SK-N-SH (cell line): Measurements from ENCODE around the gene ADGRL3. TPM values are rescaled to one million over a fixed set of nuclear protein-coding genes. Genes with fewer than 3 reads are reported as not detected.

Experiments used
- CTCF ChIA-PET: fragments of 300-600, 350-600 bp; formaldehyde crosslinking; extraction: SDS; loops from one replicate; lab custom pipeline; 2021; lab: Yijun Ruan, JAX
- POLR2A ChIA-PET: fragments of 350-600 bp; sonication (Branson Sonifier 250); formaldehyde crosslinking; extraction: SDS; loops from one replicate; lab custom pipeline; 2020; ENCODE audit warnings: antibody characterized with exemption, inconsistent platforms; lab: Yijun Ruan, JAX
- DNase-seq: peaks from one replicate; pipeline ENCODE4 v3.0.0; 2012
- H2AFZ ChIP-seq: fragments of 200-600 bp; sonication (generic); 2 replicates; pipeline ENCODE4 v1.8.1; 2016; ENCODE audit warnings: antibody characterized with exemption, mild to moderate bottlenecking, low read depth
- H3F3A ChIP-seq: fragments of 200-600 bp; sonication (generic); replicated peaks from 2 replicates; pipeline ENCODE3; 2016; ENCODE audit warnings: antibody characterized with exemption, mild to moderate bottlenecking; ENCODE audit not compliant: insufficient read depth
- H3K27ac ChIP-seq, 2 experiments: fragments of 200-500 bp in 1 of 2; fragments of 200-600 bp in 1 of 2; sonication (Bioruptor generic) in 1 of 2; sonication (generic), shearing (Covaris generic) in 1 of 2; 2 replicates each; pipeline versions ENCODE4 v1.5.1 to v1.6.1; 2014 to 2016; ENCODE audit warnings: low read depth in 2 of 2, inconsistent platforms in 1 of 2, low read length in 1 of 2, mild to moderate bottlenecking in 1 of 2, mixed read lengths in 1 of 2
- H3K27me3 ChIP-seq: fragments of 200-600 bp; sonication (generic), shearing (Covaris generic); 2 replicates; pipeline ENCODE4 v1.6.1; 2016; ENCODE audit warnings: mixed run types; ENCODE audit not compliant: insufficient read depth
- H3K36me3 ChIP-seq, 2 experiments: fragments of 200-500 bp in 1 of 2; fragments of 200-600 bp in 1 of 2; sonication (Bioruptor generic) in 1 of 2; sonication (generic) in 1 of 2; replicated peaks in 1 of 2; 2 replicates each; pipeline versions ENCODE3 to v1.5.1; 2014 to 2016; ENCODE audit warnings: low read length in 1 of 2, mild to moderate bottlenecking in 1 of 2; ENCODE audit not compliant: insufficient read depth in 2 of 2, control insufficient read depth in 1 of 2
- H3K4me1 ChIP-seq, 2 experiments: fragments of 200-500 bp in 1 of 2; fragments of 200-600 bp in 1 of 2; sonication (Bioruptor generic) in 1 of 2; sonication (generic), shearing (Covaris generic) in 1 of 2; 2 replicates each; pipeline versions ENCODE4 v1.5.1 to v1.6.1; 2014 to 2016; ENCODE audit warnings: low read depth in 1 of 2, low read length in 1 of 2, mixed run types in 1 of 2; ENCODE audit not compliant: insufficient read depth in 2 of 2, control insufficient read depth in 1 of 2
- H3K4me2 ChIP-seq: fragments of 200-600 bp; sonication (generic), shearing (Covaris generic); 2 replicates; pipeline ENCODE4 v1.6.1; 2017; ENCODE audit warnings: mixed run types
- H3K4me3 ChIP-seq, 2 experiments: fragments of 200-500 bp in 1 of 2; fragments of 200-600 bp in 1 of 2; sonication (Bioruptor generic) in 1 of 2; sonication (generic), shearing (Covaris generic) in 1 of 2; 2 replicates each; pipeline versions ENCODE4 v1.5.1 to v1.8.1; 2014 to 2016; ENCODE audit warnings: low read depth in 2 of 2, inconsistent platforms in 1 of 2, low read length in 1 of 2, mild to moderate bottlenecking in 1 of 2, mixed read lengths in 1 of 2, moderate library complexity in 1 of 2
- H3K79me2 ChIP-seq: fragments of 200-600 bp; sonication (generic); 2 replicates; pipeline ENCODE4 v1.8.1; 2017; ENCODE audit warnings: mild to moderate bottlenecking; ENCODE audit not compliant: insufficient read depth
- H3K9ac ChIP-seq: fragments of 200-600 bp; sonication (generic); 2 replicates; pipeline ENCODE4 v1.6.1; 2017; ENCODE audit warnings: mixed run types
- H3K9me2 ChIP-seq: fragments of 200-600 bp; sonication (generic); 2 replicates; pipeline ENCODE4 v1.6.1; 2017; ENCODE audit warnings: mixed run types
- H3K9me3 ChIP-seq: fragments of 200-600 bp; sonication (generic); 2 replicates; pipeline ENCODE4 v1.6.1; 2017; ENCODE audit warnings: mixed run types, mild to moderate bottlenecking, moderate library complexity
- H4K20me1 ChIP-seq: fragments of 200-600 bp; sonication (generic); 2 replicates; pipeline ENCODE4 v1.6.1; 2017; ENCODE audit warnings: mild to moderate bottlenecking, mixed run types; ENCODE audit not compliant: insufficient read depth
- EP300 ChIP-seq, 2 experiments: IDR thresholded peaks; 2 replicates each; pipeline versions ENCODE4 v1.4.0 to v1.6.1; 2012; ENCODE audit warnings: borderline replicate concordance in 1 of 2, low read depth in 1 of 2, low read length in 1 of 2
- FOSL2 ChIP-seq: IDR thresholded peaks from 2 replicates; pipeline ENCODE4 v1.4.0; 2012; ENCODE audit warnings: low read depth, mild to moderate bottlenecking, moderate library complexity, borderline replicate concordance
- FOXJ3 ChIP-seq: sonication (generic); formaldehyde crosslinking; IDR thresholded peaks from 2 replicates; pipeline ENCODE4 v1.5.1; 2020; ENCODE audit warnings: mild to moderate bottlenecking, missing genetic modification reagents
- GATA2 ChIP-seq: sonication (generic); formaldehyde crosslinking; IDR thresholded peaks from 2 replicates; pipeline ENCODE4 v1.5.0; 2020; ENCODE audit warnings: mild to moderate bottlenecking, missing genetic modification reagents
- NRF1 ChIP-seq: IDR thresholded peaks from 2 replicates; pipeline ENCODE4 v1.6.1; 2012; ENCODE audit warnings: low read depth, mild to moderate bottlenecking, low read length
- POLR2AphosphoS5 ChIP-seq: IDR thresholded peaks from 2 replicates; pipeline ENCODE4 v1.6.1; 2012; ENCODE audit warnings: low read depth, low read length
- YY1 ChIP-seq: IDR thresholded peaks from 2 replicates; pipeline ENCODE4 v1.4.0; 2012; ENCODE audit warnings: low read depth, mild to moderate bottlenecking
- polyA plus RNA-seq, 3 experiments: library from polyadenylated mRNA; depleted of rRNA; stranded (reverse); fragments of >200 nt; gene quantifications; 2 replicates each; pipeline ENCODE4 v1.2.3, GENCODE V29; 2012
- TF ChIP-seq, protein P1 (sequence below): fragments of 200-600 bp; sonication (generic); IDR thresholded peaks from 2 replicates; pipeline ENCODE4 v1.6.1; 2017; ENCODE audit warnings: antibody characterized with exemption, mild to moderate bottlenecking, moderate library complexity
- TF ChIP-seq, protein P2 (sequence below): IDR thresholded peaks from 2 replicates; pipeline ENCODE4 v1.4.0; 2012; ENCODE audit warnings: low read depth
- TF ChIP-seq, protein P3 (sequence below): IDR thresholded peaks from 2 replicates; pipeline ENCODE4; 2012
- TF ChIP-seq, protein P4 (sequence below): IDR thresholded peaks from 2 replicates; pipeline ENCODE4 v1.4.0; 2012; ENCODE audit warnings: low read depth, borderline replicate concordance
- TF ChIP-seq, protein P5 (sequence below): IDR thresholded peaks from 2 replicates; pipeline ENCODE4 v1.6.1; 2012; ENCODE audit warnings: mild to moderate bottlenecking, low read depth, low read length, moderate library complexity

The ADGRL3 gene
- polyA plus RNA-seq, 1 of the 3 experiments (the other 2 are of a cell fraction): 0.03 TPM

DNA sequence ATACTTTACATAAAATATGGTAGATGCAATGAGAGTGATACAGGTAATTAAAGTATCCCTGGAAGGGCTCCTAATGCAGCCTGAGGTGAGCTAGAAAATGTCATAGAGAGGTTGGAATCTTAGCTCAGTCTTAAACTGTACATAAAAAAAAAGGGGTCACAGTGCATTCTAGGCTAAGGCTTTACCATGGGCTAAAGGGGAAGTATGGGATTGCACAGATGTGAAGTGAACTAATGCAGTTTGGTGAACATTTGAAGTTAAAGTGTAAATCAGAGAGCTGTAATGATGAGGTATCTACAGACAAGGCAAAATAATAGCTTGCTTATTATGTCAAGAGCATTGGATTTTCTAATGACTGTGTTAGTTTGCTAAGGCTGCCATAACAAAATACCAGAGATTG is 405.9 kb downstream of the ADGRL3 start:
- no peaks in the 10 kb centered on the region for H3K9me2 ChIP-seq
- TF ChIP-seq, protein P1, sequence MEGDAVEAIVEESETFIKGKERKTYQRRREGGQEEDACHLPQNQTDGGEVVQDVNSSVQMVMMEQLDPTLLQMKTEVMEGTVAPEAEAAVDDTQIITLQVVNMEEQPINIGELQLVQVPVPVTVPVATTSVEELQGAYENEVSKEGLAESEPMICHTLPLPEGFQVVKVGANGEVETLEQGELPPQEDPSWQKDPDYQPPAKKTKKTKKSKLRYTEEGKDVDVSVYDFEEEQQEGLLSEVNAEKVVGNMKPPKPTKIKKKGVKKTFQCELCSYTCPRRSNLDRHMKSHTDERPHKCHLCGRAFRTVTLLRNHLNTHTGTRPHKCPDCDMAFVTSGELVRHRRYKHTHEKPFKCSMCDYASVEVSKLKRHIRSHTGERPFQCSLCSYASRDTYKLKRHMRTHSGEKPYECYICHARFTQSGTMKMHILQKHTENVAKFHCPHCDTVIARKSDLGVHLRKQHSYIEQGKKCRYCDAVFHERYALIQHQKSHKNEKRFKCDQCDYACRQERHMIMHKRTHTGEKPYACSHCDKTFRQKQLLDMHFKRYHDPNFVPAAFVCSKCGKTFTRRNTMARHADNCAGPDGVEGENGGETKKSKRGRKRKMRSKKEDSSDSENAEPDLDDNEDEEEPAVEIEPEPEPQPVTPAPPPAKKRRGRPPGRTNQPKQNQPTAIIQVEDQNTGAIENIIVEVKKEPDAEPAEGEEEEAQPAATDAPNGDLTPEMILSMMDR: no peak
- TF ChIP-seq POLR2AphosphoS5 (no peak), FOXJ3 (CRISPR knock-in tag) (no peak), GATA2 (no peak), NRF1 (no peak), EP300 (IDR thresholded peaks at IDR 0.05; ENCODE audit: borderline replicate concordance in 1 of 2, low read depth in 1 of 2, low read length in 1 of 2) (no peak), YY1 (no peak), FOSL2 (no peak)
- TF ChIP-seq, protein P2, sequence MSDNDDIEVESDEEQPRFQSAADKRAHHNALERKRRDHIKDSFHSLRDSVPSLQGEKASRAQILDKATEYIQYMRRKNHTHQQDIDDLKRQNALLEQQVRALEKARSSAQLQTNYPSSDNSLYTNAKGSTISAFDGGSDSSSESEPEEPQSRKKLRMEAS: no peak
- TF ChIP-seq, protein P3, sequence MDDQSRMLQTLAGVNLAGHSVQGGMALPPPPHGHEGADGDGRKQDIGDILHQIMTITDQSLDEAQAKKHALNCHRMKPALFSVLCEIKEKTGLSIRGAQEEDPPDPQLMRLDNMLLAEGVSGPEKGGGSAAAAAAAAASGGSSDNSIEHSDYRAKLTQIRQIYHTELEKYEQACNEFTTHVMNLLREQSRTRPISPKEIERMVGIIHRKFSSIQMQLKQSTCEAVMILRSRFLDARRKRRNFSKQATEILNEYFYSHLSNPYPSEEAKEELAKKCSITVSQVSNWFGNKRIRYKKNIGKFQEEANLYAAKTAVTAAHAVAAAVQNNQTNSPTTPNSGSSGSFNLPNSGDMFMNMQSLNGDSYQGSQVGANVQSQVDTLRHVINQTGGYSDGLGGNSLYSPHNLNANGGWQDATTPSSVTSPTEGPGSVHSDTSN: no peak
- TF ChIP-seq, protein P4, sequence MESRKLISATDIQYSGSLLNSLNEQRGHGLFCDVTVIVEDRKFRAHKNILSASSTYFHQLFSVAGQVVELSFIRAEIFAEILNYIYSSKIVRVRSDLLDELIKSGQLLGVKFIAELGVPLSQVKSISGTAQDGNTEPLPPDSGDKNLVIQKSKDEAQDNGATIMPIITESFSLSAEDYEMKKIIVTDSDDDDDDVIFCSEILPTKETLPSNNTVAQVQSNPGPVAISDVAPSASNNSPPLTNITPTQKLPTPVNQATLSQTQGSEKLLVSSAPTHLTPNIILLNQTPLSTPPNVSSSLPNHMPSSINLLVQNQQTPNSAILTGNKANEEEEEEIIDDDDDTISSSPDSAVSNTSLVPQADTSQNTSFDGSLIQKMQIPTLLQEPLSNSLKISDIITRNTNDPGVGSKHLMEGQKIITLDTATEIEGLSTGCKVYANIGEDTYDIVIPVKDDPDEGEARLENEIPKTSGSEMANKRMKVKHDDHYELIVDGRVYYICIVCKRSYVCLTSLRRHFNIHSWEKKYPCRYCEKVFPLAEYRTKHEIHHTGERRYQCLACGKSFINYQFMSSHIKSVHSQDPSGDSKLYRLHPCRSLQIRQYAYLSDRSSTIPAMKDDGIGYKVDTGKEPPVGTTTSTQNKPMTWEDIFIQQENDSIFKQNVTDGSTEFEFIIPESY: no peak
- TF ChIP-seq, protein P5, sequence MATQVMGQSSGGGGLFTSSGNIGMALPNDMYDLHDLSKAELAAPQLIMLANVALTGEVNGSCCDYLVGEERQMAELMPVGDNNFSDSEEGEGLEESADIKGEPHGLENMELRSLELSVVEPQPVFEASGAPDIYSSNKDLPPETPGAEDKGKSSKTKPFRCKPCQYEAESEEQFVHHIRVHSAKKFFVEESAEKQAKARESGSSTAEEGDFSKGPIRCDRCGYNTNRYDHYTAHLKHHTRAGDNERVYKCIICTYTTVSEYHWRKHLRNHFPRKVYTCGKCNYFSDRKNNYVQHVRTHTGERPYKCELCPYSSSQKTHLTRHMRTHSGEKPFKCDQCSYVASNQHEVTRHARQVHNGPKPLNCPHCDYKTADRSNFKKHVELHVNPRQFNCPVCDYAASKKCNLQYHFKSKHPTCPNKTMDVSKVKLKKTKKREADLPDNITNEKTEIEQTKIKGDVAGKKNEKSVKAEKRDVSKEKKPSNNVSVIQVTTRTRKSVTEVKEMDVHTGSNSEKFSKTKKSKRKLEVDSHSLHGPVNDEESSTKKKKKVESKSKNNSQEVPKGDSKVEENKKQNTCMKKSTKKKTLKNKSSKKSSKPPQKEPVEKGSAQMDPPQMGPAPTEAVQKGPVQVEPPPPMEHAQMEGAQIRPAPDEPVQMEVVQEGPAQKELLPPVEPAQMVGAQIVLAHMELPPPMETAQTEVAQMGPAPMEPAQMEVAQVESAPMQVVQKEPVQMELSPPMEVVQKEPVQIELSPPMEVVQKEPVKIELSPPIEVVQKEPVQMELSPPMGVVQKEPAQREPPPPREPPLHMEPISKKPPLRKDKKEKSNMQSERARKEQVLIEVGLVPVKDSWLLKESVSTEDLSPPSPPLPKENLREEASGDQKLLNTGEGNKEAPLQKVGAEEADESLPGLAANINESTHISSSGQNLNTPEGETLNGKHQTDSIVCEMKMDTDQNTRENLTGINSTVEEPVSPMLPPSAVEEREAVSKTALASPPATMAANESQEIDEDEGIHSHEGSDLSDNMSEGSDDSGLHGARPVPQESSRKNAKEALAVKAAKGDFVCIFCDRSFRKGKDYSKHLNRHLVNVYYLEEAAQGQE: no peak
- no peaks in the 10 kb centered on the region for H3K79me2 ChIP-seq
- H3K36me3 ChIP-seq: no peaks in the 10 kb centered on the region
- no peaks in the 10 kb centered on the region for H3K4me1 ChIP-seq
- no peak overlapping the region for H3K27ac ChIP-seq
- no peak overlapping the region for H3K9ac ChIP-seq
- no peaks in the 10 kb centered on the region for H3K27me3 ChIP-seq
- no peak overlapping the region for H3K4me3 ChIP-seq
- no peaks in the 10 kb centered on the region for H3F3A ChIP-seq
- ChIA-PET POLR2A (no interaction called here), CTCF (no interaction called here)
- no peaks in the 10 kb centered on the region for H4K20me1 ChIP-seq
- no peak overlapping the region for H2AFZ ChIP-seq
- no peak for DNase-seq
- H3K9me3 ChIP-seq: no peaks in the 10 kb centered on the region
- no peak overlapping the region for H3K4me2 ChIP-seq
